ENCODE data around the gene SNIP1. TPM values are rescaled to one million over a fixed set of nuclear protein-coding genes. Genes with fewer than 3 reads are reported as not detected.

SNIP1 gene
- total RNA-seq, 1 experiment from 2014 or later = 15.1 TPM

DNA sequence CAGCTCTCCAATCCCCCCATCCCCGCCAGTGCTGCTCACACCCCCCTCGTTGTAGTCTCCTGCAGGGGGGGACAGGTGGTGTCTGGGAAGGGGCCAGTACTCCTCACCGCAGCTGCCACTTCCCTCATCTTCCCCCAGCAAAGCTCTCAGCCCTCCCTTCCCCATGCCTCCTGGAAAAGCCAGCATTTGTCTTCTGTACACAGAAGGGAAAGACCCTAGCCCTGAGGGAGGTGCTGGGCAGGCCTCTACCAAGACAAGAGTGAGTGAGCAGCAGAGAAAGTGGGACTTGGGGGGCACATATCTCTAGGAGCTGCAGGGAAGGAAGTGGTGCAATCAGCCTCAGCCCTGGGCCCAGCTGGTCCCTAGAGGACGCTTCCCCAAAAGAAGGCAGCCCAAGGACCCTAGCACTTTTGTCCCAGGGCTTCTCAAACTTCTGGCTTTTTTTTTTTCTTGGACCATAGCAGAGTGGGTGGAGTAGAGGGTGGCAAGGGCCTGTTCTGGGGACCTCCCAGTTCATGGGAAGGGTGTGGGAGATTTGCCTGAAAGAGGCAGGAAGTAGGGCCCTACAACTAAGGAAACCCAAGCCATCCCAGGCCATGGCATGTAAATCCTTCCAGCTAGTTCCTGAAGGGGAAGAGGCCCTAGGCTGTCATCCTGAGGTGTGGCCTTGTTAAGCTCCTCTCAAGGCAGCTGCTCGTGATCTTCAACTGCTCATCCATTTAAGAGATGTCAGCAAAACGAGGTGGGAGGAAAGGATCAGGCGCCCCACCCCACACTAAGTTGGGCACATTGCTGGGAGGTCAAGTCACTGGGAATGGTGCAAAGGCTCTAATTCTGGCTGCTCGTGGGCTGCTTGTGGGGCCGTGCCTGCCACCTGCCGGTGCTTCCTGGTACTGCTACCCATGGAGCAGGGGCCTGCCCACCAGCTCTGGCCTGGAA, 67.1 kb downstream of the SNIP1 start:
- H3K4me1 ChIP-seq (ENCODE audit: insufficient read depth, low read length) = no peaks in the 10 kb centered on the region
- H3K4me3 Mint-ChIP-seq = no peak overlapping the region
- no peak overlapping the region for H2BK120ac ChIP-seq (ENCODE audit: low read depth, low read length, poor library complexity, severe bottlenecking)
- H3K23me2 ChIP-seq (ENCODE audit: insufficient read length, low read depth, low read length, poor library complexity, severe bottlenecking) = no peaks in the 10 kb centered on the region
- no peak overlapping the region for H2BK15ac ChIP-seq (ENCODE audit: low read depth, low read length)
- H4K91ac ChIP-seq (ENCODE audit: insufficient read length, low read depth, low read length) = no peak overlapping the region
- no peak overlapping the region for H3K14ac ChIP-seq (ENCODE audit: insufficient read depth, low read length)
- no peak overlapping the region for H2BK5ac ChIP-seq (ENCODE audit: insufficient read length, low read length)
- H3K18ac ChIP-seq (ENCODE audit: insufficient read length, low read depth, low read length) = no peak overlapping the region
- H4K5ac ChIP-seq (ENCODE audit: insufficient read length, low read depth, low read length) = no peak overlapping the region
- H3K56ac ChIP-seq (ENCODE audit: insufficient read length, low read depth, low read length) = no peak overlapping the region
- no peaks in the 10 kb centered on the region for H4K20me1 ChIP-seq (ENCODE audit: control insufficient read depth, insufficient read depth, insufficient read length)
- H3K23ac ChIP-seq (ENCODE audit: insufficient read length, low read depth, low read length) = no peak overlapping the region
- H3K9me3 Mint-ChIP-seq = no peaks in the 10 kb centered on the region
- no peak overlapping the region for H3K27ac ChIP-seq (ENCODE audit: insufficient read length, low read depth, low read length)
- H3K36me3 Mint-ChIP-seq (ENCODE audit: insufficient read depth in 1 of 3, low read depth in 3 of 3) = peaks cover 0 to 21% (median 12%) of the 10 kb centered on the region in 3 experiments; a peak in 6 of 7 replicates
- no CpG with 5 or more reads among the region's 10 CpGs for WGBS (ENCODE audit: extremely low coverage, insufficient read length, low lambda C conversion rate)
- no peaks in the 10 kb centered on the region for H3K9me3 ChIP-seq (ENCODE audit: control insufficient read depth, low read depth, low read length)
- H3K79me2 ChIP-seq (ENCODE audit: insufficient read depth, low read length) = no peaks in the 10 kb centered on the region
- H3K9ac ChIP-seq (ENCODE audit: extremely low read depth, insufficient read length, low read length) = no peak overlapping the region
- no peak overlapping the region for H3T11ph ChIP-seq (ENCODE audit: low read length)
- no peak overlapping the region for H2AK5ac ChIP-seq (ENCODE audit: insufficient read length, low read length)
- H3K27me3 ChIP-seq (ENCODE audit: insufficient read depth, low read length) = no peaks in the 10 kb centered on the region
- no peak overlapping the region for H2AFZ ChIP-seq (ENCODE audit: low read length)
- H2BK20ac ChIP-seq (ENCODE audit: low read depth, low read length, poor library complexity, severe bottlenecking) = no peak overlapping the region
- no peak overlapping the region for H2BK12ac ChIP-seq (ENCODE audit: insufficient read length, low read depth, low read length)
- H3K4me1 Mint-ChIP-seq = peaks cover 4 to 13% of the 10 kb centered on the region in 2 experiments; a peak in 3 of 4 replicates
- H3K79me1 ChIP-seq (ENCODE audit: insufficient read depth, low read depth, low read length, poor library complexity, severe bottlenecking) = no peaks in the 10 kb centered on the region
- H4K8ac ChIP-seq (replicated peaks; ENCODE audit: insufficient read length, low read depth, low read length) = no peak overlapping the region
- H3K27ac Mint-ChIP-seq = peak overlapping the region in 2 of 3 experiments; percentile 68 to 79; a peak in 3 of 7 replicates
- DNase-seq = peak; percentile 83
- H3K4ac ChIP-seq (ENCODE audit: low read depth, low read length) = no peak overlapping the region
- TF ChIP-seq, protein P1, sequence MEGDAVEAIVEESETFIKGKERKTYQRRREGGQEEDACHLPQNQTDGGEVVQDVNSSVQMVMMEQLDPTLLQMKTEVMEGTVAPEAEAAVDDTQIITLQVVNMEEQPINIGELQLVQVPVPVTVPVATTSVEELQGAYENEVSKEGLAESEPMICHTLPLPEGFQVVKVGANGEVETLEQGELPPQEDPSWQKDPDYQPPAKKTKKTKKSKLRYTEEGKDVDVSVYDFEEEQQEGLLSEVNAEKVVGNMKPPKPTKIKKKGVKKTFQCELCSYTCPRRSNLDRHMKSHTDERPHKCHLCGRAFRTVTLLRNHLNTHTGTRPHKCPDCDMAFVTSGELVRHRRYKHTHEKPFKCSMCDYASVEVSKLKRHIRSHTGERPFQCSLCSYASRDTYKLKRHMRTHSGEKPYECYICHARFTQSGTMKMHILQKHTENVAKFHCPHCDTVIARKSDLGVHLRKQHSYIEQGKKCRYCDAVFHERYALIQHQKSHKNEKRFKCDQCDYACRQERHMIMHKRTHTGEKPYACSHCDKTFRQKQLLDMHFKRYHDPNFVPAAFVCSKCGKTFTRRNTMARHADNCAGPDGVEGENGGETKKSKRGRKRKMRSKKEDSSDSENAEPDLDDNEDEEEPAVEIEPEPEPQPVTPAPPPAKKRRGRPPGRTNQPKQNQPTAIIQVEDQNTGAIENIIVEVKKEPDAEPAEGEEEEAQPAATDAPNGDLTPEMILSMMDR (conservative IDR thresholded peaks at IDR 0.05) = peak; percentile 96
- no peaks in the 10 kb centered on the region; the same call in 1 of the 2 replicates for H3K27me3 Mint-ChIP-seq (ENCODE audit: low read depth)
- H3K4me2 ChIP-seq (ENCODE audit: insufficient read depth, insufficient read length, low read length) = no peak overlapping the region

Data from H9 (cell line).